ENCODE measurements around the gene CHAF1A.

The CHAF1A gene

GRCh38 chr19:4366666-4367335 is 35.6 kb upstream of the CHAF1A start:
- DNase-seq: no peak

- no peak for DNase-seq
These were observed 35.1 kb upstream of the CHAF1A start for GRCh38 chr19:4367336-4367723.

GRCh38 chr19:4367781-4368127 is 34.7 kb upstream of the CHAF1A start:
- no peak for DNase-seq

GRCh38 chr19:4368128-4368820 is 34.2 kb upstream of the CHAF1A start:
- no peak for DNase-seq

GRCh38 chr19:4369109-4369887 is 33.1 kb upstream of the CHAF1A start:
- DNase-seq: no peak

- no peak for DNase-seq
These were observed 32.6 kb upstream of the CHAF1A start for GRCh38 chr19:4369888-4370260.

GRCh38 chr19:4370418-4371041 is 31.9 kb upstream of the CHAF1A start:
- no peak for DNase-seq

- DNase-seq: no peak
These were observed 30.9 kb upstream of the CHAF1A start for GRCh38 chr19:4371247-4372164.

GRCh38 chr19:4372165-4373012 is 30.1 kb upstream of the CHAF1A start:
- DNase-seq: no peak

- DNase-seq: no peak
These were observed 29.4 kb upstream of the CHAF1A start for GRCh38 chr19:4373013-4373367.

GRCh38 chr19:4373601-4374497 is 28.6 kb upstream of the CHAF1A start:
- no peak for DNase-seq

GRCh38 chr19:4374498-4375163 is 27.8 kb upstream of the CHAF1A start:
- DNase-seq: no peak

GRCh38 chr19:4375164-4376027 is 27.0 kb upstream of the CHAF1A start:
- DNase-seq: no peak

GRCh38 chr19:4376028-4376670 is 26.3 kb upstream of the CHAF1A start:
- no peak for DNase-seq

GRCh38 chr19:4376671-4376990 is 25.8 kb upstream of the CHAF1A start:
- no peak for DNase-seq

GRCh38 chr19:4376991-4377781 is 25.3 kb upstream of the CHAF1A start:
- no peak for DNase-seq

- no peak for DNase-seq
These were observed 23.6 kb upstream of the CHAF1A start for GRCh38 chr19:4378886-4379285.

Measured in NCI-H2081 treated with DMSO at 0.1 percent for 48 hours (cell line).